ENCODE results near the gene ERBB4. TPM values are rescaled to one million over a fixed set of nuclear protein-coding genes. Genes with fewer than 3 reads are reported as not detected.

The ERBB4 gene
- total RNA-seq, 1 experiment from 2014 or later: not detected

DNA sequence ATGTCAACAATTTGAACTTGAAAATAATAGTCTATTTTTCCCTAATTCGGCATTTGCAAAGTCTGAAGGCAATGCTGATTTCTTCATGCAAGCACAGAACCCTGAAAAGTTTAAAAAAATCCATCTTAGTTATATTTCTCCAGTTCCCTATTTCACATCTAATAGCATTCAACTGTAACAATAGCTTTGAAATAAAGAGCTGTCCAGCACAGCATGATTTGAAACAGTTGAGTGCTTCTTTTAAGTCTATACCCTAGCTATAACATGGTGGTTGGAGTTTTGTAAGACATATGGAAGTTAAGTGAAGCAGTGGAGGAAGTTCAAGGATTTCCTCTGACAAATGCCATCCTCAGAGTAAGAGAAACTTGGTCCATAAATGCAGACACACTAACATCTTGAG is 691.9 kb downstream of the ERBB4 start:
- Mint-ChIP-seq H3K36me3 (ENCODE audit: insufficient read depth, unreplicated experiment) (no peaks in the 10 kb centered on the region), H3K4me3 (ENCODE audit: unreplicated experiment) (no peak overlapping the region), H3K4me1 (ENCODE audit: insufficient read depth, unreplicated experiment) (no peaks in the 10 kb centered on the region), H3K27me3 (ENCODE audit: insufficient read depth, unreplicated experiment) (peaks cover 45% of the 10 kb centered on the region), H3K9me3 (ENCODE audit: unreplicated experiment) (no peaks in the 10 kb centered on the region), H3K27ac (ENCODE audit: low read depth, unreplicated experiment) (no peak overlapping the region)
- TF ChIP-seq, protein P1, sequence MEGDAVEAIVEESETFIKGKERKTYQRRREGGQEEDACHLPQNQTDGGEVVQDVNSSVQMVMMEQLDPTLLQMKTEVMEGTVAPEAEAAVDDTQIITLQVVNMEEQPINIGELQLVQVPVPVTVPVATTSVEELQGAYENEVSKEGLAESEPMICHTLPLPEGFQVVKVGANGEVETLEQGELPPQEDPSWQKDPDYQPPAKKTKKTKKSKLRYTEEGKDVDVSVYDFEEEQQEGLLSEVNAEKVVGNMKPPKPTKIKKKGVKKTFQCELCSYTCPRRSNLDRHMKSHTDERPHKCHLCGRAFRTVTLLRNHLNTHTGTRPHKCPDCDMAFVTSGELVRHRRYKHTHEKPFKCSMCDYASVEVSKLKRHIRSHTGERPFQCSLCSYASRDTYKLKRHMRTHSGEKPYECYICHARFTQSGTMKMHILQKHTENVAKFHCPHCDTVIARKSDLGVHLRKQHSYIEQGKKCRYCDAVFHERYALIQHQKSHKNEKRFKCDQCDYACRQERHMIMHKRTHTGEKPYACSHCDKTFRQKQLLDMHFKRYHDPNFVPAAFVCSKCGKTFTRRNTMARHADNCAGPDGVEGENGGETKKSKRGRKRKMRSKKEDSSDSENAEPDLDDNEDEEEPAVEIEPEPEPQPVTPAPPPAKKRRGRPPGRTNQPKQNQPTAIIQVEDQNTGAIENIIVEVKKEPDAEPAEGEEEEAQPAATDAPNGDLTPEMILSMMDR (IDR thresholded peaks at IDR 0.05; ENCODE audit: unreplicated experiment): no peak
- no peak for DNase-seq (ENCODE audit: unreplicated experiment)
- no TSS peak for BruUV-seq (replicated peaks)
- ChIA-PET CTCF (no interaction called here), POLR2A (no interaction called here)
- intact Hi-C loops (cut with micrococcal nuclease): no loop called here

DNA sequence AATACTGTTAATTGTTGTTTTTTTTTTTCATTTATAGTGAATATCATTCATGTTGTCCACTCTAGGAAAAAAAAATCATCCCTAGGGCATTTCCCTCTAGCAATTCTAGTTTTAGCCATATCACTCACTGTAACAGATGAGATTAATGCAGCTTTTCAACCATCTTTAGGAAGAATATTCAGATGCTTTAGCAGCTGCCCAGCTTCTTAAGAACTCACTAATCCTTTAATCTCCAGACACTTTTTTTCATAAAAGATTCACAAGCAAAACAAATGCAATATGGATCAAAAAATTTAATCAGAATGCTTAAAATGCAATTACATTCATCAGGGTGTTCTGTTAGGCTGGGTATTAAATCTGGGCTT is 692.6 kb downstream of the ERBB4 start:
- Mint-ChIP-seq H3K4me3 (ENCODE audit: unreplicated experiment) (no peak overlapping the region), H3K36me3 (ENCODE audit: insufficient read depth, unreplicated experiment) (no peaks in the 10 kb centered on the region), H3K9me3 (ENCODE audit: unreplicated experiment) (no peaks in the 10 kb centered on the region), H3K27me3 (ENCODE audit: insufficient read depth, unreplicated experiment) (peaks cover 47% of the 10 kb centered on the region), H3K4me1 (ENCODE audit: insufficient read depth, unreplicated experiment) (no peaks in the 10 kb centered on the region), H3K27ac (ENCODE audit: low read depth, unreplicated experiment) (no peak overlapping the region)
- TF ChIP-seq, protein P1 (IDR thresholded peaks at IDR 0.05; ENCODE audit: unreplicated experiment): no peak
- POLR2A ChIA-PET: no interaction called here
- DNase-seq (ENCODE audit: unreplicated experiment): no peak
- intact Hi-C loops (cut with micrococcal nuclease): no loop called here
- BruUV-seq (replicated peaks): no TSS peak
- CTCF ChIA-PET: no interaction called here

DNA sequence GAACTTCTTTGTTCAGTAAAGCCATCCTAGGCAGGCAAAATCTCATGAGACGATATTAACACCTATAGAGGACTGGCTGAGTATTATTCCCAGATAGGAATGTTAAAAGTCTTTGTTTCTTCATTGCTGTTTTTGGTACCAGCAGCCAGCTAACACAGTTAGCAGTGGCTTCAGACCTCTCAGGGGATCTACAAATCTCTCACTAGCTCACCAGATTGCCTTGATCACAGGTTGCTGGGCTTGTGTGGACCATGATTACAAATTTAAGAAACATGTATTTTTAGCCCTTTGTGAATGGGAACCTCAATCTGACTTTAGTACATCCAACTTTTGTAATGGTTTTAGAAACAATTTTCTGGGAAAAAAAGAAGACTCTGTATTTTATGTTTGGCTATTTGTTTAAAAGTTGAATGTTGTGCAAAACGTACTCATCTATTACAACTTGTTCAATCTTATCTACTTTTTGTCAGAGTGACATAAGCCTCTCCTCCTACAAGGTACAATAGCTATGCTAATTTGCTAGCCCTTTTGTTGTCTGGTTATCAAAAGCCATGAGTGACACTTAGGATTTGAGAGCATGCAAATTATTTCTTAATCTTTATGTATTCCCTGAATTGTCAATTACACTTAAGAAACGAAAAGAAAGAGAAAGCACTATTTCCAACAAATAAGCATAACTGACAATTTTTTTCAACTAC is 693.1 kb downstream of the ERBB4 start:
- H3K36me3 Mint-ChIP-seq (ENCODE audit: insufficient read depth, unreplicated experiment): no peaks in the 10 kb centered on the region
- POLR2A ChIA-PET: no interaction called here
- H3K4me3 Mint-ChIP-seq (ENCODE audit: unreplicated experiment): no peak overlapping the region
- intact Hi-C loops (cut with micrococcal nuclease): no loop called here
- TF ChIP-seq, protein P1 (IDR thresholded peaks at IDR 0.05; ENCODE audit: unreplicated experiment): no peak
- peaks cover 47% of the 10 kb centered on the region for H3K27me3 Mint-ChIP-seq (ENCODE audit: insufficient read depth, unreplicated experiment)
- CTCF ChIA-PET: no interaction called here
- BruUV-seq (replicated peaks): no TSS peak
- H3K27ac Mint-ChIP-seq (ENCODE audit: low read depth, unreplicated experiment): no peak overlapping the region
- H3K9me3 Mint-ChIP-seq (ENCODE audit: unreplicated experiment): no peaks in the 10 kb centered on the region
- no peaks in the 10 kb centered on the region for H3K4me1 Mint-ChIP-seq (ENCODE audit: insufficient read depth, unreplicated experiment)
- no peak for DNase-seq (ENCODE audit: unreplicated experiment)

DNA sequence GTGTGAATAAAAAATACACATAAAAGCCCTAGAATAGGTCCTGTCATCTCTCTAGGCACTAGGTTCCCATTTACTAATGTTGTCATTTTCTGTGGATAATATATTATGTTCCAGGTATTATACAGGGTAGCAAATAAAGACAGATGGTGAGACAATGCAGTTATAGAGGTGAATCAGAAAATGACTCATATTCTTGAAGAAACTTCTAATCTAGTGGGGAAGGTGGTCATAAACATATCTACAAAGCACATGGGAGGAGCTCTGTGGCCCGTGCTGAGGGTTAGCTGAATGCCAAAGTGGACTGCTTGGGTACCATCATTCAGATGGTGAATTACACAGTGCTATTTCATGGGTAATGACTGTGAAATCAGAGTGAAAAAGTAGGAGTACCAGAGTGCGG is 700.9 kb downstream of the ERBB4 start:
- DNase-seq (ENCODE audit: unreplicated experiment): no peak
- H3K4me3 Mint-ChIP-seq (ENCODE audit: unreplicated experiment): no peak overlapping the region
- TF ChIP-seq, protein P1 (IDR thresholded peaks at IDR 0.05; ENCODE audit: unreplicated experiment): no peak
- CTCF ChIA-PET: no interaction called here
- intact Hi-C loops (cut with micrococcal nuclease): no loop called here
- H3K9me3 Mint-ChIP-seq (ENCODE audit: unreplicated experiment): no peaks in the 10 kb centered on the region
- peaks cover 23% of the 10 kb centered on the region for H3K27me3 Mint-ChIP-seq (ENCODE audit: insufficient read depth, unreplicated experiment)
- POLR2A ChIA-PET: no interaction called here
- no peaks in the 10 kb centered on the region for H3K4me1 Mint-ChIP-seq (ENCODE audit: insufficient read depth, unreplicated experiment)
- no peaks in the 10 kb centered on the region for H3K36me3 Mint-ChIP-seq (ENCODE audit: insufficient read depth, unreplicated experiment)
- no TSS peak for BruUV-seq (replicated peaks)
- no peak overlapping the region for H3K27ac Mint-ChIP-seq (ENCODE audit: low read depth, unreplicated experiment)
